Ascending aorta (tissue), 2 donors: Measurements from ENCODE around the gene ADCY6. TPM values are rescaled to one million over a fixed set of nuclear protein-coding genes. Genes with fewer than 3 reads are reported as not detected.
A peak's percentile ranks its signal among the peaks of the same experiment; 100 is the strongest.

ENCODE experiments used
- DNase-seq, 2 donors: peaks; one replicate each; pipeline ENCODE4 v3.0.0-alpha.2; 2019; ENCODE audit warnings: low spot score in 2 of 2
- H3K27ac ChIP-seq, 2 donors: fragments of 200-600 bp; sonication (generic); one replicate each; pipeline ENCODE4 v1.5.1; 2016 to 2017; ENCODE audit warnings: mild to moderate bottlenecking in 1 of 2
- H3K27me3 ChIP-seq: fragments of 200-600 bp; sonication (generic); one replicate; pipeline ENCODE4 v1.5.1; 2017
- H3K36me3 ChIP-seq, 2 donors: fragments of 200-600 bp; sonication (generic); one replicate each; pipeline ENCODE4 v1.5.1; 2016
- H3K4me1 ChIP-seq, 2 donors: fragments of 200-600 bp; sonication (generic); one replicate each; pipeline ENCODE4 v1.5.1; 2016 to 2017; ENCODE audit warnings: mild to moderate bottlenecking in 1 of 2
- H3K4me3 ChIP-seq, 2 donors: fragments of 200-600 bp; sonication (generic); one replicate each; pipeline ENCODE4 v1.5.1; 2016 to 2017; ENCODE audit warnings: mild to moderate bottlenecking in 1 of 2
- H3K9me3 ChIP-seq, 2 donors: fragments of 200-600 bp; sonication (generic); one replicate each; pipeline ENCODE4 v1.5.1; 2016
- intact Hi-C: fragments of 100-400 bp; cut with DNase I; formaldehyde crosslinking; loops from one replicate; pipeline ENCODE4 v1.15.1; 2023
- total RNA-seq: library from RNA; depleted of rRNA; stranded (reverse); fragments of >200 nt; gene quantifications from one replicate; pipeline ENCODE4 v1.1.0, GENCODE V29; 2016
- TF ChIP-seq, protein P1 (sequence below), 3 experiments: fragments of 200-600 bp in 2 of 3; fragments of 450-650 bp in 1 of 3; sonication (generic) in 2 of 3; IDR thresholded peaks; one replicate each; pipeline ENCODE4 v1.5.1; 2016 to 2019; ENCODE audit warnings: antibody characterized with exemption in 3 of 3, mild to moderate bottlenecking in 1 of 3, moderate library complexity in 1 of 3

The ADCY6 gene
- total RNA-seq, 1 donor from 2014 or later = 65.0 TPM

DNA sequence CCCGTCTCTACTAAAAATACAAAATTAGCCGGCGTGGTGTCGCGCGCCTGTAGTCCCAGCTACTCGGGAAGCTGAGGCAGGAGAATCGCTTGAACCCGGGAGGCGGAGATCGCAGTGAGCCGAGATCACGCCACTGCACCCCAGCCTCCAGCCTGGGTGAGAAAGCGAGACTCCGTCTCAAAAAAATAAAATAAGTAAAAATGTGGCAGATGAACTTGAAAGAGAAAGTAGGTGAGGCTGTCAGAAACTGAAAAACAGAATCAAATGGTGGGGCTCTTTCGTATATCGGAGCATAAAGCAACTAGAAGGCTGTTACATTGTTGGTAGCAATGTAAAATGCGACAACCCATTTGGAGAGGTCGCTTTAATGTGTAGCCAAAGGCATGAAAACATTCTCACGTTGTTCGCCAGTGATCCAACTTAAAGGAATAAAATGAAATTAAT is 71.6 kb downstream of the ADCY6 start:
- Histone ChIP-seq H3K27ac (peak overlapping the region; percentile 89 to 99), H3K4me1 (peaks cover 8 to 16% of the 10 kb centered on the region in 2 donors), H3K4me3 (peak overlapping the region; percentile 73 to 99), H3K36me3 (peaks cover 4 to 5% of the 10 kb centered on the region in 2 donors), H3K27me3 (no peaks in the 10 kb centered on the region), H3K9me3 (peaks cover 0 to 9% of the 10 kb centered on the region in 2 donors)
- intact Hi-C loops = loop anchor here (2.0 to 10.0 kb wide), 4 partner anchors 72 to 815 kb away; partner anchors contain the start of genes ADCY6, ARF3, TUBA1C and VDR
- TF ChIP-seq, protein P1, sequence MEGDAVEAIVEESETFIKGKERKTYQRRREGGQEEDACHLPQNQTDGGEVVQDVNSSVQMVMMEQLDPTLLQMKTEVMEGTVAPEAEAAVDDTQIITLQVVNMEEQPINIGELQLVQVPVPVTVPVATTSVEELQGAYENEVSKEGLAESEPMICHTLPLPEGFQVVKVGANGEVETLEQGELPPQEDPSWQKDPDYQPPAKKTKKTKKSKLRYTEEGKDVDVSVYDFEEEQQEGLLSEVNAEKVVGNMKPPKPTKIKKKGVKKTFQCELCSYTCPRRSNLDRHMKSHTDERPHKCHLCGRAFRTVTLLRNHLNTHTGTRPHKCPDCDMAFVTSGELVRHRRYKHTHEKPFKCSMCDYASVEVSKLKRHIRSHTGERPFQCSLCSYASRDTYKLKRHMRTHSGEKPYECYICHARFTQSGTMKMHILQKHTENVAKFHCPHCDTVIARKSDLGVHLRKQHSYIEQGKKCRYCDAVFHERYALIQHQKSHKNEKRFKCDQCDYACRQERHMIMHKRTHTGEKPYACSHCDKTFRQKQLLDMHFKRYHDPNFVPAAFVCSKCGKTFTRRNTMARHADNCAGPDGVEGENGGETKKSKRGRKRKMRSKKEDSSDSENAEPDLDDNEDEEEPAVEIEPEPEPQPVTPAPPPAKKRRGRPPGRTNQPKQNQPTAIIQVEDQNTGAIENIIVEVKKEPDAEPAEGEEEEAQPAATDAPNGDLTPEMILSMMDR (IDR thresholded peaks at IDR 0.05) = no peak
- DNase-seq = no peak

DNA sequence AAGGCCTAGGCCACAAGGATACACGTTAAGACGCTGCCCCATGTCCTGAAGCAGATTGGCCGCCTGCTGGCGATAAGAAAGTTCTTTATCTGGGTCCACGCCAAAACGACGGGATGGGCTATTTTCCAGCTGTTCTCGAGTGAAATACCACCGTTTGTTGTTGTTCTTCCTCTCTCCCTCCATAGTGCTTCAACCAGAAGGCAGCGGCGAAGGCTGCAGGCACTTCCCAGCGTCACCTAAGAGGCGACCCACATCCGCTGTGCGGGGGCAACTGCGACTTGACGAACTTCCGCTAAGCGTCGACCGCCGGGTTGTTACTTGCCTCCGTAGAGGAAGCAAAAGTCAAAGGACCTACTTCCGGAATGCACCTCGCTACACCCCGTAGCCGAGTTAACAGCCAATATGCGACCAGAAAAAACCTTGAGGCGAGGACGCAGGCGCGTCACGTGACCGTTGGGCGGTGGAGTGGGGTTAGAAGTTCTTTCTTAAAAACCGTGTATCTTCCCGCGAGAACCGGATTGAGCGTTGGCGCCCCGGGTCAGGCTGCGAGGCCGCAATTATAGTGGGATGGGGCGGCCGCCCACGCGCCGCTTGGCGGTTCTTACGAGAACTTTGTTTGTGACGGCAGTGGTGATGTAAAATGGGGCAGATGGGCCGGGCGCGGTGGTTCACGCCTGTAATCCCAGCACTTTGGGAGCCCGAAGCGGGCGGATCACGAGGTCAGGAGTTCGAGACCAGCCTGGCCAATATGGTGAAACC is 72.2 kb downstream of the ADCY6 start, which contains the start of gene CCNT1:
TSS of gene CCNT1 (minus strand) at position 215 of the 759 bp plus-strand sequence. CDS start at position 183, 32 bp downstream.
- TF ChIP-seq, protein P1 (IDR thresholded peaks at IDR 0.05) = peak in 2 of 3 experiments; percentile 10 to 17
- Histone ChIP-seq H3K36me3 (peaks cover 5 to 9% of the 10 kb centered on the region in 2 donors), H3K4me3 (peak within 1 kb of the TSS; percentile 73 to 99), H3K9me3 (peaks cover 0 to 9% of the 10 kb centered on the region in 2 donors), H3K27me3 (no peaks in the 10 kb centered on the region), H3K27ac (peak within 1 kb of the TSS; percentile 89 to 99), H3K4me1 (peaks cover 8 to 16% of the 10 kb centered on the region in 2 donors)
- intact Hi-C loops = loop anchor here (1.0 to 10.0 kb wide), 5 partner anchors 34 to 814 kb away; partner anchors contain the start of genes ADCY6, ARF3, KANSL2 and TUBA1C
- peak; percentile 98 to 100 for DNase-seq

Other genes starting within 250 kb of the ADCY6 start
- not detected for gene LALBA, start 219.0 kb downstream of the ADCY6 start, total RNA-seq
- gene KANSL2, start 106.9 kb downstream of the ADCY6 start, total RNA-seq = 30.1 TPM
- gene CCNT1, start 72.4 kb downstream of the ADCY6 start, total RNA-seq = 28.0 TPM
- 54.5 TPM for gene CACNB3, start 29.4 kb upstream of the ADCY6 start, total RNA-seq
- gene DDX23, start 63.1 kb upstream of the ADCY6 start, total RNA-seq = 39.4 TPM
- gene RND1, start 76.8 kb upstream of the ADCY6 start, total RNA-seq = 0.85 TPM
- 38.8 TPM for gene FKBP11, start 136.4 kb upstream of the ADCY6 start, total RNA-seq
- 68.4 TPM for gene ARF3, start 168.4 kb upstream of the ADCY6 start, total RNA-seq
- 0.85 TPM for gene WNT10B, start 182.6 kb upstream of the ADCY6 start, total RNA-seq
- not detected for gene WNT1, start 189.2 kb upstream of the ADCY6 start, total RNA-seq
- gene DDN, start 210.3 kb upstream of the ADCY6 start, total RNA-seq = not detected
- 32.8 TPM for gene PRKAG1, start 229.7 kb upstream of the ADCY6 start, total RNA-seq